H1 (cell line): ENCODE data around the gene DTD1. TPM values are rescaled to one million over a fixed set of nuclear protein-coding genes. Genes with fewer than 3 reads are reported as not detected.

Source experiments
- CTCF ChIA-PET: fragments of 300-600 bp; sonication (Branson Sonifier 250); formaldehyde crosslinking; loops from one replicate; lab custom pipeline; 2021; ENCODE audit not compliant: partially characterized antibody; lab: Charles Lee
- POLR2A ChIA-PET: fragments of 300-600 bp; sonication (Branson Sonifier 250); formaldehyde crosslinking; loops from one replicate; lab custom pipeline; 2021; ENCODE audit warnings: inconsistent platforms; ENCODE audit not compliant: partially characterized antibody; lab: Charles Lee
- DNase-seq, 2 experiments: peaks; one replicate each; pipeline versions ENCODE4 v3.0.0 to v3.0.0-alpha.2; 2010 to 2022; ENCODE audit warnings: low spot score in 2 of 2, low read depth in 1 of 2, mixed read lengths in 1 of 2
- FAIRE-seq: peaks from 2 replicates; lab custom pipeline; 2011; peaks lifted over from hg19 to GRCh38; lab: Jason Lieb, UNC
- H2AFZ ChIP-seq: 2 replicates; pipeline ENCODE4 v1.8.1; 2012; ENCODE audit warnings: low read length, inconsistent platforms
- H2AK5ac ChIP-seq: 2 replicates; pipeline ENCODE4 v1.6.1; 2013; ENCODE audit warnings: low read depth, low read length
- H2BK120ac ChIP-seq: replicated peaks from 2 replicates; pipeline ENCODE3; 2013; ENCODE audit warnings: low read depth, low read length, inconsistent platforms
- H2BK12ac ChIP-seq: 2 replicates; pipeline ENCODE4 v1.6.1; 2013; ENCODE audit warnings: low read depth, low read length
- H2BK15ac ChIP-seq: 2 replicates; pipeline ENCODE4 v1.6.1; 2013; ENCODE audit warnings: low read length
- H2BK20ac ChIP-seq: 2 replicates; pipeline ENCODE4 v1.6.1; 2013; ENCODE audit warnings: low read length
- H2BK5ac ChIP-seq: 2 replicates; pipeline ENCODE4 v1.6.1; 2013; ENCODE audit warnings: low read depth, low read length
- H3K14ac ChIP-seq: 2 replicates; pipeline ENCODE4 v1.6.1; 2013; ENCODE audit warnings: inconsistent platforms; ENCODE audit not compliant: insufficient read length
- H3K18ac ChIP-seq: 2 replicates; pipeline ENCODE4 v1.6.1; 2013; ENCODE audit warnings: low read length; ENCODE audit errors: extremely low read depth
- H3K23ac ChIP-seq: 2 replicates; pipeline ENCODE4 v1.6.1; 2013; ENCODE audit warnings: inconsistent platforms; ENCODE audit not compliant: insufficient read length
- H3K23me2 ChIP-seq: 2 replicates; pipeline ENCODE4 v1.6.1; 2013; ENCODE audit warnings: low read depth, low read length
- H3K27ac ChIP-seq: 2 replicates; pipeline ENCODE4 v1.6.1; 2011; ENCODE audit warnings: low read depth, low read length, inconsistent platforms
- H3K27me3 ChIP-seq, 4 experiments: replicated peaks in 1 of 4; 1 replicate in 1 of 4; 2 replicates in 3 of 4; pipeline versions ENCODE4 v1.6.1 to v1.8.1; 2011 to 2013; ENCODE audit warnings: low read length in 3 of 4, mild to moderate bottlenecking in 3 of 4, inconsistent platforms in 2 of 4, mixed read lengths in 2 of 4, moderate library complexity in 1 of 4; ENCODE audit not compliant: control insufficient read depth in 3 of 4, insufficient read depth in 3 of 4; ENCODE audit errors: extremely low read depth in 1 of 4
- H3K36me3 ChIP-seq, 4 experiments: 2 replicates each; pipeline versions ENCODE4 v1.6.1 to v1.8.1; 2011 to 2013; ENCODE audit warnings: mild to moderate bottlenecking in 4 of 4, low read length in 3 of 4, moderate library complexity in 2 of 4, control low read depth in 1 of 4, inconsistent platforms in 1 of 4; ENCODE audit not compliant: insufficient read depth in 4 of 4, control insufficient read depth in 2 of 4
- H3K4ac ChIP-seq: replicated peaks from 2 replicates; pipeline ENCODE3; 2013; ENCODE audit warnings: low read length, low read depth, mixed read lengths, inconsistent platforms; ENCODE audit not compliant: insufficient read length
- H3K4me1 ChIP-seq, 4 experiments: replicated peaks in 1 of 4; 1 replicate in 1 of 4; 2 replicates in 3 of 4; pipeline versions ENCODE4 v1.6.1 to v1.8.1; 2011 to 2013; ENCODE audit warnings: low read length in 3 of 4, inconsistent platforms in 2 of 4, mixed read lengths in 1 of 4; ENCODE audit not compliant: insufficient read depth in 4 of 4, control insufficient read depth in 3 of 4
- H3K4me2 ChIP-seq, 2 experiments: 2 replicates each; pipeline versions ENCODE4 v1.6.1 to v1.8.1; 2011 to 2013; ENCODE audit warnings: low read depth in 2 of 2, low read length in 2 of 2, control low read depth in 1 of 2, inconsistent platforms in 1 of 2, mild to moderate bottlenecking in 1 of 2; ENCODE audit not compliant: insufficient read depth in 1 of 2
- H3K4me3 ChIP-seq, 4 experiments: fragments of 200-600, 300-600 bp in 1 of 4; sonication (generic), shearing (Covaris generic), sonication (Bioruptor Twin) in 1 of 4; 2 replicates each; pipeline versions ENCODE4 v1.5.1 to v1.8.1; 2011 to 2016; ENCODE audit warnings: low read length in 4 of 4, low read depth in 3 of 4, control low read depth in 2 of 4, inconsistent platforms in 2 of 4, mild to moderate bottlenecking in 2 of 4, mixed read lengths in 1 of 4, moderate library complexity in 1 of 4; ENCODE audit not compliant: insufficient read depth in 2 of 4; ENCODE audit errors: extremely low read depth in 1 of 4
- H3K56ac ChIP-seq: replicated peaks from 2 replicates; pipeline ENCODE3; 2013; ENCODE audit warnings: low read depth, mild to moderate bottlenecking, mixed read lengths, low read length, inconsistent platforms; ENCODE audit not compliant: insufficient read length
- H3K79me1 ChIP-seq: 2 replicates; pipeline ENCODE4 v1.6.1; 2013; ENCODE audit warnings: low read depth, low read length, control low read depth
- H3K79me2 ChIP-seq, 2 experiments: 2 replicates each; pipeline versions ENCODE4 v1.6.1 to v1.8.1; 2012 to 2013; ENCODE audit warnings: low read length in 2 of 2, mild to moderate bottlenecking in 2 of 2, inconsistent platforms in 1 of 2; ENCODE audit not compliant: insufficient read depth in 2 of 2, control insufficient read depth in 1 of 2
- H3K9ac ChIP-seq, 4 experiments: replicated peaks in 1 of 4; 1 replicate in 1 of 4; 2 replicates in 3 of 4; pipeline versions ENCODE4 v1.6.1 to v1.8.1; 2011 to 2013; ENCODE audit warnings: low read depth in 3 of 4, low read length in 3 of 4, control low read depth in 2 of 4, mild to moderate bottlenecking in 2 of 4, moderate library complexity in 2 of 4, inconsistent platforms in 1 of 4; ENCODE audit errors: extremely low read depth in 1 of 4
- H3K9me3 ChIP-seq, 2 experiments: 2 replicates each; pipeline versions ENCODE4 v1.6.1 to v1.8.1; 2012 to 2013; ENCODE audit warnings: mild to moderate bottlenecking in 2 of 2, moderate library complexity in 2 of 2, control low read depth in 1 of 2, inconsistent platforms in 1 of 2, low read depth in 1 of 2, low read length in 1 of 2, mixed read lengths in 1 of 2; ENCODE audit not compliant: insufficient read depth in 2 of 2
- H4K20me1 ChIP-seq, 2 experiments: replicated peaks in 1 of 2; 2 replicates each; pipeline versions ENCODE3 to v1.8.1; 2011 to 2013; ENCODE audit warnings: inconsistent platforms in 2 of 2, low read length in 2 of 2, mild to moderate bottlenecking in 1 of 2; ENCODE audit not compliant: insufficient read depth in 2 of 2, control insufficient read depth in 1 of 2
- H4K5ac ChIP-seq: 2 replicates; pipeline ENCODE4 v1.6.1; 2013; ENCODE audit warnings: low read length, low read depth, mixed read lengths, inconsistent platforms; ENCODE audit not compliant: insufficient read length
- H4K8ac ChIP-seq: 2 replicates; pipeline ENCODE4 v1.8.0; 2013; ENCODE audit warnings: mild to moderate bottlenecking, moderate library complexity, low read length, inconsistent platforms; ENCODE audit not compliant: insufficient read depth; ENCODE audit errors: extremely low read depth
- H4K91ac ChIP-seq: replicated peaks from 2 replicates; pipeline ENCODE3; 2013; ENCODE audit warnings: low read length, mixed read lengths, inconsistent platforms; ENCODE audit not compliant: insufficient read length
- GABPA ChIP-seq: IDR thresholded peaks from 2 replicates; pipeline ENCODE4 v1.6.1; 2011; ENCODE audit warnings: mild to moderate bottlenecking, low read length, moderate library complexity, borderline replicate concordance; ENCODE audit not compliant: insufficient read depth
- JUN ChIP-seq: IDR thresholded peaks from 2 replicates; pipeline ENCODE4 v1.6.1; 2011; ENCODE audit warnings: low read depth, mild to moderate bottlenecking, improper control_type of control experiment, low read length
- JUND ChIP-seq: IDR thresholded peaks from 2 replicates; pipeline ENCODE4 v1.6.1; 2011; ENCODE audit warnings: mild to moderate bottlenecking, improper control_type of control experiment, low read length
- MAX ChIP-seq: IDR thresholded peaks from 2 replicates; pipeline ENCODE4 v1.6.1; 2012; ENCODE audit warnings: inconsistent platforms
- NANOG ChIP-seq: IDR thresholded peaks from 2 replicates; pipeline ENCODE4 v1.6.1; 2011; ENCODE audit warnings: low read length, low read depth, mild to moderate bottlenecking, inconsistent platforms; ENCODE audit not compliant: insufficient read depth, poor library complexity, severe bottlenecking
- POLR2AphosphoS5 ChIP-seq: IDR thresholded peaks from 2 replicates; pipeline ENCODE4 v1.6.1; 2011; ENCODE audit warnings: low read depth, low read length
- TAF1 ChIP-seq: IDR thresholded peaks from 2 replicates; pipeline ENCODE4 v1.6.1; 2011; ENCODE audit warnings: mild to moderate bottlenecking, low read depth, low read length
- TAF7 ChIP-seq: optimal IDR thresholded peaks from 2 replicates; pipeline ENCODE3; 2011; ENCODE audit warnings: low read depth, mild to moderate bottlenecking, inconsistent platforms, low read length, moderate library complexity, borderline replicate concordance
- TBP ChIP-seq: IDR thresholded peaks from 2 replicates; pipeline ENCODE4 v1.6.1; 2011; ENCODE audit warnings: low read depth, low read length, improper control_type of control experiment
- USF2 ChIP-seq: IDR thresholded peaks from 2 replicates; pipeline ENCODE4 v1.6.1; 2011; ENCODE audit warnings: low read length, improper control_type of control experiment
- WGBS, 2 experiments: shearing (Covaris generic) in 1 of 2; methylation state at CpG; one replicate each; pipeline versions ENCODE4 v1.1.6 to v1.1.7; 2013 to 2015; ENCODE audit warnings: low lambda C conversion rate in 2 of 2, mixed read lengths in 2 of 2, inconsistent platforms in 1 of 2, low coverage in 1 of 2, missing lambda C conversion rate in 1 of 2; ENCODE audit not compliant: insufficient replicate concordance in 2 of 2, insufficient coverage in 1 of 2, insufficient read length in 1 of 2; ENCODE audit errors: extremely low coverage in 1 of 2, missing lambda C conversion rate in 1 of 2; 5-methylcytosine and 5-hydroxymethylcytosine counted together
- polyA plus RNA-seq, 7 experiments: library from polyadenylated mRNA; depleted of rRNA in 3 of 7; stranded (reverse) in 5 of 7; unstranded in 2 of 7; fragments of >200 nt in 5 of 7; fragments of 200-250 nt in 2 of 7; gene quantifications; 1 replicate in 5 of 7; 2 replicates in 1 of 7; 4 replicates in 1 of 7; pipeline versions ENCODE4 v1.2.1 to v1.2.3, GENCODE V29; 2011 to 2013; ENCODE audit warnings: missing spikeins in 2 of 7, mixed read lengths in 2 of 7
- total RNA-seq: library from RNA; stranded (reverse); fragmentation: NEBNext Ultra II Directional; extraction: Animal tissue kit (Norgen Biotek cat#: 25700); gene quantifications from 2 replicates; pipeline ENCODE4 v1.2.1, GENCODE V29; 2021

The DTD1 gene
- total and polyA plus RNA-seq, 2 of the 8 experiments (the other 6 are each of a cell fraction or from before 2014, with no cell fraction given) = 49.7 to 66.6 TPM

GRCh38 chr20:18793625-18794427 lies 206.0 kb downstream of the DTD1 start:
- DNase-seq = peak; percentile 63 to 80
- Histone ChIP-seq H3K27me3 (peaks cover 0 to 15% (median 3%) of the 10 kb centered on the region in 4 experiments; a peak in 5 of 7 replicates), H4K20me1 (no peaks in the 10 kb centered on the region), H3K4me2 (peak overlapping the region; percentile 58 to 81), H2BK120ac (no peak overlapping the region), H3K23ac (no peak overlapping the region), H3K4me1 (no peaks in the 10 kb centered on the region), H2AK5ac (no peak overlapping the region), H3K56ac (no peak overlapping the region), H3K18ac (no peak overlapping the region), H4K91ac (no peak overlapping the region), H3K79me2 (no peaks in the 10 kb centered on the region), H3K4me3 (peak overlapping the region; percentile 49 to 77 (median 74)), H3K14ac (no peak overlapping the region), H2BK15ac (no peak overlapping the region), H2BK12ac (no peak overlapping the region), H3K79me1 (no peaks in the 10 kb centered on the region), H2BK5ac (no peak overlapping the region), H3K27ac (peak overlapping the region; percentile 62; the same call in 1 of the 2 replicates), H3K23me2 (no peaks in the 10 kb centered on the region), H2AFZ (peak overlapping the region; percentile 84), H4K8ac (no peak overlapping the region), H3K36me3 (peaks cover 0 to 2% (median 0%) of the 10 kb centered on the region in 4 experiments; a peak in 1 of 8 replicates), H3K9ac (peak overlapping the region; percentile 0 to 64 (median 54); a peak in 6 of 7 replicates), H4K5ac (no peak overlapping the region), H3K9me3 (peaks cover 0 to 3% of the 10 kb centered on the region in 2 experiments; a peak in 1 of 4 replicates), H2BK20ac (no peak overlapping the region), H3K4ac (no peak overlapping the region)
- POLR2A ChIA-PET = no interaction called here
- WGBS, 2 experiments = 12% methylated on average over 29 of the region's 29 CpGs; no CpG with 5 or more reads in 1 of the 2 experiments
- CTCF ChIA-PET = interaction anchor here (0.9 to 1.0 kb wide), 3 partner anchors 162 to 280 kb away, joined by 3 to 4 read pairs (median 3); no protein-coding TSS in a partner anchor
- peak; percentile 98 for FAIRE-seq
- TF ChIP-seq JUND (0 out of 2 replicates have a peak, but pooled peaks have one; percentile 7), JUN (no peak), MAX (peak; percentile 81), TAF1 (peak; percentile 73), USF2 (peak; percentile 97), TBP (peak; percentile 47; the same call in 1 of the 2 replicates), TAF7 (no peak), NANOG (no peak), GABPA (peak; percentile 92), POLR2AphosphoS5 (peak; percentile 90)
